Endodermal cell (in vitro differentiated cells): ENCODE measurements around the gene DAB1. TPM values are rescaled to one million over a fixed set of nuclear protein-coding genes. Genes with fewer than 3 reads are reported as not detected.

Experiments used
- DNase-seq: peaks from one replicate; pipeline ENCODE4 v3.0.0-alpha.2; 2017
- H3K27ac ChIP-seq: 2 replicates; pipeline ENCODE4 v1.5.1; 2013; ENCODE audit warnings: mild to moderate bottlenecking, low read depth, low read length, moderate library complexity
- H3K27me3 ChIP-seq: 2 replicates; pipeline ENCODE4 v1.6.1; 2013; ENCODE audit warnings: mild to moderate bottlenecking, low read length, moderate library complexity; ENCODE audit not compliant: insufficient read depth, control insufficient read depth, poor library complexity, severe bottlenecking
- H3K36me3 ChIP-seq: 2 replicates; pipeline ENCODE4 v1.7.0; 2013; ENCODE audit warnings: mild to moderate bottlenecking, low read length, moderate library complexity; ENCODE audit not compliant: control insufficient read depth, insufficient read depth
- H3K4me1 ChIP-seq: one replicate; pipeline ENCODE4 v1.7.0; 2013; ENCODE audit warnings: low read length; ENCODE audit not compliant: control insufficient read depth, insufficient read depth
- H3K4me3 ChIP-seq: 2 replicates; pipeline ENCODE4 v1.5.1; 2013; ENCODE audit warnings: mild to moderate bottlenecking, low read length, moderate library complexity
- H3K9ac ChIP-seq: 2 replicates; pipeline ENCODE4 v1.6.1; 2013; ENCODE audit warnings: mild to moderate bottlenecking, low read length, moderate library complexity; ENCODE audit not compliant: poor library complexity, severe bottlenecking; ENCODE audit errors: extremely low read depth
- H3K9me3 ChIP-seq: 2 replicates; pipeline ENCODE4 v1.6.1; 2013; ENCODE audit warnings: mild to moderate bottlenecking, low read length, moderate library complexity; ENCODE audit not compliant: control insufficient read depth
- H3K27ac Mint-ChIP-seq: 2 replicates; pipeline ENCODE4 v1.8.0; 2020; ENCODE audit warnings: mixed read lengths
- H3K27me3 Mint-ChIP-seq: 2 replicates; pipeline ENCODE4 v1.8.0; 2021; ENCODE audit warnings: mild to moderate bottlenecking, mixed read lengths; ENCODE audit not compliant: insufficient read depth
- H3K36me3 Mint-ChIP-seq: 2 replicates; pipeline ENCODE4 v1.8.0; 2020; ENCODE audit warnings: low read depth, mixed read lengths
- H3K4me1 Mint-ChIP-seq: 2 replicates; pipeline ENCODE4 v1.8.0; 2020; ENCODE audit warnings: mixed read lengths
- H3K4me3 Mint-ChIP-seq: 2 replicates; pipeline ENCODE4 v1.8.0; 2020; ENCODE audit warnings: mild to moderate bottlenecking, moderate library complexity, mixed read lengths
- H3K9me3 Mint-ChIP-seq: 2 replicates; pipeline ENCODE4 v1.8.0; 2020; ENCODE audit warnings: mild to moderate bottlenecking, mixed read lengths
- CTCF ChIP-seq: fragments of 200-600 bp; sonication (generic); conservative IDR thresholded peaks from 2 replicates; pipeline ENCODE4 v1.5.0; 2021; ENCODE audit warnings: antibody characterized with exemption, mild to moderate bottlenecking
- WGBS, 2 experiments: methylation state at CpG; one replicate each; pipeline versions ENCODE4 v1.1.5 to v1.1.7; 2013; ENCODE audit warnings: missing lambda C conversion rate in 2 of 2, mixed read lengths in 1 of 2; ENCODE audit not compliant: insufficient coverage in 1 of 2, insufficient read length in 1 of 2; 5-methylcytosine and 5-hydroxymethylcytosine counted together
- total RNA-seq, 2 donors: library from RNA; stranded (reverse); fragmentation: NEBNext Ultra II Directional in 1 of 2; extraction: Animal tissue kit (Norgen Biotek cat#: 25700) in 1 of 2; gene quantifications; 2 replicates in 1 of 2; 3 replicates in 1 of 2; pipeline ENCODE4 v1.2.1, GENCODE V29; 2021

DAB1 gene
- total RNA-seq, 2 donors from 2014 or later = 32.0 to 36.2 TPM

- Histone ChIP-seq H3K9ac (no peak overlapping the region), H3K4me1 (no peaks in the 10 kb centered on the region), H3K9me3 (no peaks in the 10 kb centered on the region), H3K27me3 (no peaks in the 10 kb centered on the region), H3K4me3 (no peak overlapping the region), H3K36me3 (no peaks in the 10 kb centered on the region), H3K27ac (no peak overlapping the region)
- no peak overlapping the region for H3K4me3 Mint-ChIP-seq
- H3K9me3 Mint-ChIP-seq = no peaks in the 10 kb centered on the region
- no peaks in the 10 kb centered on the region for H3K36me3 Mint-ChIP-seq
- TF ChIP-seq CTCF = no peak
- H3K27me3 Mint-ChIP-seq = no peaks in the 10 kb centered on the region
- WGBS, 2 experiments = 88 to 100% methylated on average over 2 of the region's 2 CpGs
- no peak overlapping the region for H3K27ac Mint-ChIP-seq
- DNase-seq = no peak
- H3K4me1 Mint-ChIP-seq = peaks cover 12% of the 10 kb centered on the region
These were observed 151.3 kb downstream of the DAB1 start for GRCh38 chr1:57272601-57273000.

- no peak for TF ChIP-seq CTCF
- Mint-ChIP-seq H3K9me3 (no peaks in the 10 kb centered on the region), H3K27me3 (no peaks in the 10 kb centered on the region), H3K4me1 (peaks cover 12% of the 10 kb centered on the region), H3K4me3 (no peak overlapping the region), H3K27ac (no peak overlapping the region), H3K36me3 (no peaks in the 10 kb centered on the region)
- H3K4me3 ChIP-seq = no peak overlapping the region
- H3K27ac ChIP-seq = no peak overlapping the region
- H3K9ac ChIP-seq = no peak overlapping the region
- no peaks in the 10 kb centered on the region for H3K36me3 ChIP-seq
- no peak for DNase-seq
- no peaks in the 10 kb centered on the region for H3K4me1 ChIP-seq
- 97 to 100% methylated on average over 2 of the region's 2 CpGs for WGBS, 2 experiments
- H3K27me3 ChIP-seq = no peaks in the 10 kb centered on the region
- no peaks in the 10 kb centered on the region for H3K9me3 ChIP-seq
These were observed 151.7 kb downstream of the DAB1 start for GRCh38 chr1:57272150-57272549.

- no peak overlapping the region for H3K9ac ChIP-seq
These were observed 152.7 kb downstream of the DAB1 start for GRCh38 chr1:57270927-57271698.

More at GRCh38 chr1:57270927-57271698, 152.7 kb downstream of the DAB1 start:
- no peaks in the 10 kb centered on the region for H3K4me1 ChIP-seq
- H3K9me3 ChIP-seq = no peaks in the 10 kb centered on the region
- H3K27me3 Mint-ChIP-seq = no peaks in the 10 kb centered on the region
- no peak overlapping the region for H3K27ac Mint-ChIP-seq
- TF ChIP-seq CTCF = no peak
- H3K4me3 ChIP-seq = no peak overlapping the region
- 97 to 98% methylated on average over 7 to 8 of the region's 8 CpGs for WGBS, 2 experiments
- no peak overlapping the region for H3K4me3 Mint-ChIP-seq
- no peaks in the 10 kb centered on the region for H3K27me3 ChIP-seq
- H3K4me1 Mint-ChIP-seq = peaks cover 10% of the 10 kb centered on the region
- no peak overlapping the region for H3K27ac ChIP-seq
- H3K36me3 Mint-ChIP-seq = no peaks in the 10 kb centered on the region
- no peaks in the 10 kb centered on the region for H3K36me3 ChIP-seq
- DNase-seq = no peak
- H3K9me3 Mint-ChIP-seq = no peaks in the 10 kb centered on the region
